GM21576 (cell line): ENCODE measurements around the gene CREG2.
"Not testable (repeated sequence)": the region's sequence is repeated elsewhere in the genome, so short reads cannot be mapped to it uniquely, and the experiment has no call there.

Experiments used
- ATAC-seq: cut with Tn5 transposase; IDR thresholded peaks from one replicate; pipeline ENCODE4 v1.9.1; 2021; ENCODE audit warnings: mild to moderate bottlenecking, moderate library complexity; ENCODE audit not compliant: unreplicated experiment

The CREG2 gene

DNA sequence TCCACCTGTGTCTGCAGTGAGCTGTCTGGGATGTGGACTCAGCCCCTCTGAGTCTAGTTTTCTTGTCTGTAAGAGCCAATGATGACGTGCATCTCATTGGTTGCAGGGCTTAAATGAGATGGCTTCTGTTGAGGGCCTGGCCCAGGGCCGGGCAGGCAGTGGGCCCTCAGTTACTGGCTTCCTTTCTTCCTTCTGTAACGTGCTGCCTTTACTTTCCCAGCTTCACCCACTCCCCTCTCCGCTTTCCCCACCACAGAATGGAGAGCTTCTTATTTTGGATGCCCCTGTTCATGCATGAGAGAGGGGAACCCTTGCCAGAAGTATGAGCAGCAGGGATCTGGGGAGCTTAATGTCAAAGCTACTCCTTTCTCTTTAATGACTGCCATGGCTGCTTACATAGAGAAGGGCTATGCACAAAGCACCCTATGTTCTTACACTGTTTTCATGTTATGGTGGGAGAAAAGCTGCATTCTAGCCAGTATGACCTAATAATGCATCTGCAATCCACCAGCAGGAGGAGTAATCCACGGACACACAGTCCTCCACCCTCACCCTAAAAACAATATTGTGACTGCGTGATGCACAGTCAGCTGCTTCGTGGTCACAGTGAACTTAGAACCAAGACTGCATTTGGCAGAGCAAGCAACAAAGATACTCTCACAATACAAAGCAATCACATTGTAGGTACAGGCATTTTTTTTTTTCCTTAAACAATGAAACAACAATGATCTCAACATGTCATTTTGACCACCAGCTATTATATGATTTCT is 37.2 kb downstream of the CREG2 start:
- ATAC-seq = no peak

DNA sequence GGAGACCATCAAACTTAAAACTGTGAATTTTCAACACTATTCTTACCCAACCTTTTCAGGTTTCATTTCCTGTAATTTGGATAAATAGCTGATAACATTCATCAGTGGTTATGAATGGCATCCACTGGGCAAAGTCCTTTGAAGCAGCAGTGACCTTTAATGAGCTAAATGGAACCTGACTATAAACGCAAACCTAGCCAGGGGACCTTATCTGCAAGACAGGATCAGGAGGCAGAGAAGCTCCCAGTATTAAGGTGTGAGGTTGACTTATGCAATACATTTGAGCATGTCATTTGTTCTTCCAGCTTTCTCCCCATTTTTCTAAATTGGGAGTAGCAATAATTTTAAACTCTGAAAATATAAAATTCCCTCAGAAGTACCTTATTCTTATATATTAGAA is 38.4 kb downstream of the CREG2 start:
- no peak for ATAC-seq

DNA sequence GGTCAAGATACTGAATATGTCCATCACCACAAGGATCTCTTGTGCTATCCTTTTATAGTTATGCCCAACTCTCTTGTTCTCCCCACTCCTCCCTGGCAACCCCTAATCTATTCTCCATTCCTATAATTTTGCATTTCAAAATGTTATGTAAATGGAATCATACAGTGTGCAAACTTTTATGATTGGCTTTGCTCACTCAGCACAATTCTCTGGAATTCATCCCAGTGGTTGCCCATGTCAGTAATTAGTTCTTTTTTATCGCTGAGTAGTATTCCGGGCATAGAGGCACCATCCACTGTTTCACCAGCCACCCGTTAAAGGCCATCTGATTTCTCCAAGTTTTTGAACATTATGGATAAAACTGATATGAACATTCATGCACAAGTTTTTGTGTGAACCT is 40.4 kb downstream of the CREG2 start:
- no peak for ATAC-seq

DNA sequence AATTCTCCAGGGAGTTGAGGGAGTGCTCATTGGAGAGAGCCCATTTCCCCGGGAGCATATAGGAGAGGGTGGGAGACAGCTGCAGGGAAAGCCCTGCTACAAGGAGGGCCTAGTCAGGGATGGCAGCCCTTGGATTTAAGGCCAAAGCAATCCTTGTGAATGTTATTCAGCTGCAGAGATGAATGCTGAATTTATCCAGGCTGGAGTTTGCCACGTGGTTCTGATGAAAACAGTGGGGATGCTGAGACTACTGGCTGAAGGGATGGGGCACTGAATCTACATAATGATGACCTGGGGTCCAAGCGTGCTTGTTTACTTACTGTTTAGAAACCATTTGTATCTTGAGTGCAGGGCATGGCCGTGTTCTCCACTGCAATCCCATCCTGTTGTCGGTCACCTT is 43.2 kb downstream of the CREG2 start:
- ATAC-seq = no peak

DNA sequence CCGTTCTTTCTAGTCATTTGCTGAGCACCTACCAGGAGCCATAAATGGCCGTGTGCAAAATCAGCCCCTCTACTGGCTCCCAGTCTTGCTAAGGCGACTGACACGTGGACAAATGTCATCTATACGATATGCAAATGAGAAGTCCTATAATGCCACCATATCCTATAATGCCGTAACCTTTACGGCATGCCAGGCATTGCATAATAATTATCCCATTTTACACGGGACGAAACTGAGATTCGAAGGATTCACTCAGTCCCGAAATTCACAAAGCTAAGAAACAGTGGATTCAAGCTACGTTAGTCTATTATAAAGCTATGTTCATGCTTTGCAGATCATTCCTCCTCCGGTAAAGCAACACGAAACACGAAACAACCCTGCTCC is 44.7 kb downstream of the CREG2 start:
- no peak for ATAC-seq

DNA sequence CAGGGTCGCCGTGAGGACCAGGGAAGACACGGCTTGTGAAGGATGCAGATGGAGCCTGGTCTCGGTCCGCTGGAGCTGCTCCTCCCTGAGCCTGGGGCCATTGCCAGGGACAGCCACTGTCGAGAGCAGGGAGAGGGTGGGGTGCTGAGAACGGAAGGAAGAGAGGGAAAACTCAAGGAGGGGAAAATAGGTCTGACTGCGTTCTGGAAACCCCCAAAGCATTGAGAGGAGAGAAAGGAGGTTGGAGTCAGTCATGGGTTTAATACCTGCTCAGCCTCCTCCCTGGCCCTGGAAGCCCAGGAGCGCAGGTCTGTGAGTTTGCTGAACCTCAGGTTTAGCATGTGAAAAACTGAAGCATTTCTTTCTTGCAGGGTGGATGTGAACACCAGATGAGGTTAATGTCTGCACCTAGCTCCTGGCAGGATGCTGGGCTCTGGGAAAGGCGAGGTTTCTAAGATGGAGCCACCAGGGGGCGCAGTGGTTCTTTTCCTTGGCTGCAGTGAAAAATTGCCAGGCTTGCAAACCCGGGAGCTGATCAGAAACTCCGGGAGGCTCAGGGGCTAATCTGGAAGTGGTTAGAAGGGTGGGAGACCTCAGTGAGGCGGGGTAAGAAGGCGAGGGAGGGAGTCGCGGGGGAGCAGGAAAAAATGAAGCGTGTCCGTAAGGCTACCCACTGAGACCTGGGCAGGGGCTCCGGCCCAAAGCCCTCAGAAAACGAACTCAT is 45.2 kb downstream of the CREG2 start:
- no peak for ATAC-seq

DNA sequence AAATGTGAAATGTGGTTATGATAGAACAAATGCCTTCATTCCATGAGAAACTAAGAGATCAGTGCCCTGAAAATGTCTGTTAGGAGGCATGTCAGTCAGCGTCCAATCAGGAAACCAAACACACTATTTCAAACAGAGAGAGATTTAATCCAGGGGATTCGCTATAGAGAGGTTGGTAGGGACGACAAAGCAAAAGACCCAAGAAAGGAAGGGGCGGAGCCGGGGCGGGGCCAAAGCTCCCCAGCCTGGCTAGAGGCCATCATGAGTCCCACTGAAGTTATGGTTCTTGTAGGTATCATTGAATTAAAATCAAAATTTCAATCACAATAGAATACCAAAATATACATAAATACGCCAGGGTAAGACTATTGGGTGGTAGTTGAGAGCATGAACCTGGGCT is 45.9 kb downstream of the CREG2 start:
- ATAC-seq = no peak

DNA sequence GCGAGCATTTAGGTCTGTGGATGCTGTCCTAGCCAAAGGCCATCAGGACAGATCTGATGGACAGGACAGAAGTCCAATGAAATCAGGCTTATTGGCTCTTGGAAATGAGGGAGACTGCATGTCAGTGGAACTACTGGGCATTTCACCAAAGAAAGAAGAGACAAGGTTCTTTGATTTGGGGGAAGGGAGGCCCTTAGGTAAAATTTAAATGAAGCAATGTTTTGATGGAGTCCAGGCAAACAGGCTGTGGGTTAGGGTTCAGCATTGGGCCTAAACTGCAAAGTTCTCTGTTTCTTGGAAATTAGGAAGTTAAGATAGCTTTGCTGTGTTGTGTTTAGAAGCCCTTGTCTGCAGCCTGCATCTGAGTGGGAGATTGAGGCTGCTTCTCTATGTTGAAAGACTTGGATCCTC is 47.2 kb downstream of the CREG2 start:
- no peak for ATAC-seq

DNA sequence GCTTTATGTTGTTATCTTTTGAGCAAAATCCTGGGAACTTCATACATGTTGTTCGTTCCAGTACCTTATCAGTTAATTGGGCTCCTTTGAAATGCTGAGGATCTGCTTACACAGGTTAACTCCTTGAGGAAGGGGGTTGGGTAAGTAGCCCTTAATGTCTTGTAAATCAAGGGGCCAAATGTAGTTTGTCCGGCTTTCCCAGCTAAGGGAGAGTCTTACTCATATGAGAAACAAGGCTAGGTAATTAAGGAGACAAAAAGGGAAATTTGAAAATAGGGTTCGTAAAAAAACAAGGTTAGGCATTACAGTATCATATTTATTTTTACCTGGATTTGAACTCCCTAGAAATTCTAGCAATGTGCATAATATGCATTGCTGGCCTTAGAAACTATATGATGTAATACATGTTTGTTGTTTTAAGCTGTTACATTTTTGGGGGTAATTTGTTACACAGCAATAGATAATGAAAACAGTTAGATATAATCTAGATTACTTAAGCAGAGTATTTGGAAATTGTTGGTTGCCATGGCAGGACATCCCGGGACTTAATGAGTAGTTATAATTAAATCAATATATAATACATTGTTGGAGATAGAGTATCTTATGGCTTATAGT is 47.9 kb downstream of the CREG2 start:
- ATAC-seq = no peak

DNA sequence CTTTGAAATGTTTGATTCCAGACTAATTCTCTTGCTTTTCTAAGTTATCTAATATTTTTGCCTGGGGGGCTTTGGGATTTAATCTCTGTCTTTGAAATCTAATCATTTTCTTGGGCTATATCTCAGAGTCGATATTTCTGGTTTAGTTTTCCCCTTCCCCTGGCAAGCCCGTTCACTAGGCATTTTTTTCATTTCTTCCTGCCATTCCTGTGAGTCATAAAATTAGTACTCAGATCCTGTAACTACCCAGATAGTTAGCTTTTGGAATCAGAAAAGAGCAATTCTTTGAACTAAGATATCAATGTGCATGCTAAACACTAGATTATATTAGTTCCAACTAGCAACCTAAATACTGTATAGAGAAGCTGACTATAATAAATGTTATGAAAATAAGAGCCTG is 49.4 kb downstream of the CREG2 start:
- no peak for ATAC-seq

DNA sequence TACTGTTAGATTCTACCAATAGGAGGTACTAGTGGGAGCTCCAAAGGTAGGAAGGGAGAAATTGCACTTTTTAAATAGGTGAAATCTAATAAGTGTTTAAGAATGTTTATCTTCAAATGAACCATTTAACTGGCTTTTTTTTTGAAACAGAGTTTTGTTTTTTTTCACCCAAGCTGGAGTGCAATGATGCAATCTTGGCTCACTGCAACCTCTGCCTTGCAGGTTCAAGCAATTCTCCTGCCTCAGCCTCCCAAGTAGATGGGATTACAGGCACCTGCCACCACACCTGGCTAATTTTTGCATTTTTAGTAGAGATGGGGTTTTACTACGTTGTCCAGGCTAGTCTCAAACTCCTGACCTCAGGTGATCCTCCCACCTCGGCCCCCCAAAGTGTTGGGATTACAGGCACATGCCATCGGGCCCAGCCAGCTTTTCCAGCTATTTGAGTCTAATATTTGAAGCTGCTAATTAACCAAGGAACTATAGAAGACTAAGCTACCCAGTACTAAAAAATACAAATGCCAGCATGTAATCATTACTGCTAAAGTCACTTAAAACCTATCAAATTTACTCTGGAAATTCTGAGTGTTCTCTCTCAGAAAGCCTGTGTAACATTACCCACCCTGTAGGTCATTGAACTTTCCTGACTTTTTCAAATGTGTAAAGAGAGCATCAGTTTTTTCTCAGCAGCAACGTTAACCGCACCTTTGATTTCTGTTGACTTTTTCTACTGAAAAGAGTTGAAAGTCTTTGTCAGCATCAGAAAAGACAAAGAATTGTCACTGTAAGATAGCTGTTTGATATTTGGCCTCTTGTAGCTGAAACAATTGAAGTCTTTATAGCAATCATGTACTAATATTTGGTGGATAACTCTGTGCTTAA is 54.2 kb downstream of the CREG2 start:
- no peak for ATAC-seq

DNA sequence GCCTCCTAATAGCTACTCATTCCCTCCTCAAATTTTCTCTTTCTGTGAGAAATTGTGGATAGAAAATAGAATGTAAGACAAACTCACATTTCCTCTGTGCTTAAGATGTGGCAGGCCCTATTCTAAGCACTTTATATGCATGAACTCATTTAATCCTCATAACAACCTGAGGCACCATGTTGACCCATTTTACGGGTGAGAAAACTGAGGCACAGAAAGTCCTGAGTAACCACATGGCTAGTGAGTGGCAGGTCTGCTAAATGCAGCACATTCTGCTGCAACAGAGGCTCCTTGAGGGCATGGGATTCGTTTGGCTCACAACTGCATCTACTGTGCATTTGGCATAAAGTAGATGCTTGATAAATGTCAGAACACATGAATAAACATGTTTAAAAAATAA is 56.1 kb downstream of the CREG2 start:
- ATAC-seq = no peak

DNA sequence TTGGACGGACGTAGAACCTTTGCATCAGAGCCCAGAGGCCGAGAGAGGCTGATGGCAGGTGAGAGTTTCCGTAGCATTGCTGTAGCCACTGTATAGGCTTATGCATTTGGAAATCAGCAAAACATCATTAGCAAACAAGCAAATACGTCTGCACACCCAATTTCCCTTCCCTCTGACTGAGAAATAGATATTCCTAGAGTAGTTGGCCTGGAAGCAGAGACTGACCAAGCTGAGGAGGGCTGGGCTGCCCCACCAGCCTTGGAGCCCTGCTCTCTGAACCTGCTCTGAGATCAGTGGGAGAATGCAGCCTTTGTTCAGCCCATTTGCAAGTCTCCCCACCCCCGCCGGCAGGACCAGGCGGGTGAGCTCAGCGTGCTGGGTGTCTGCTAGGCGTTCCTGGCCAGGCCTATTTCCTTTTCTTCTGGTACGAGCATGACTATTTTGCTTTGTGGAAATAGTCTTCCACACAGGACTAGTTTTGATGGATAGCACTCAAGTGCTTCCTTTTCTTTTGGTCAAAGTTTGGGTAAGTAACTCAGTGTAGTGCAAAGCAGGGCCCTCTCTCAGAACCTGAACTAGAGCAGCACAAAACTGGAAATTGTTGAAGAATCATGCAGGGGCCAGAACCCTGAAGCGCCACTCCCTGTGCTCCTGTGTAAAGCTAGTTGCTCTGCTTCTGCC is 56.9 kb downstream of the CREG2 start:
- ATAC-seq = no peak

DNA sequence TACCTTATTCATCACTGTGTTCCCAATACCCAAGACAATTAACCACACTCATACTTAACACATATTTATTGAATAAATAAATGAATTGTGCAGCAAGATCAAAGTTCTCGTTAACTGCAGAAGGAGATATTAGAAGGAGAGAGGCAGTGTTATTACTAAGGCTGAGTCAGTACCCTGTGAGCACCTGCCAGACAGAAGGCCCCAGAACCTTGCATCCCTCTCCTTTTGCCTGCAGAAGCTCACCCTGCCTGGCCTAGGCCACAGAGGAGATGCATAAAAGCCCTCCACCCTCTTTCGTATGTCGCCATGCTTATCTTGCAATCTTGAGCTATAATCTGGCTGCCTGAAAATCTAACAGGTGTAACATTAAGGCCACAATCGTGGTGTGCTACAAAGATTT is 58.3 kb downstream of the CREG2 start:
- no peak for ATAC-seq

DNA sequence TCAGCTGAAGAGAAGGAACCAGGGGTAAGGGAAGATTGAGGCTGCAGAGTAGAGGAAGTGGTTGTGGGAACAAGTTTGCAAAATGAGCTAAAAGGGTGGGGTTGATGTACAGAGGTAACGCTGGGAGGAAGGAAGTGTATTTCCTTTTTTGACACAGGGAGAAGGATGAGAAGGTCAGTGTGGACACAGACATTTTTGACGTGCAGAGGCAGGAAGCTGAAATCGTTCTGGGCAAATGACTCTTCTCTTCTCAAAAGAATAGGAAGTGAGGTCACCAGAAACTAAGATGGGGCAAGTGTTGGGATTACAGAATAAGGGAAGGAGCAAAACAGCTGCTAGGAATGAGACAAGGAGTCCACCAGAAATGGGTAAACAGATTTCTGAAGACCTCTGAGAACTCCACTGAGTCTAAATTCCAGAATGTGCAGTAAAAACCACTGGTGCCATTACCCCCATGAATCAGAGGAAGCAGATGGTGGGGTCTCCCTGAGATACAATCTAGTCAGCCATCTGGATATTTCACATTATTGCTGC is 58.8 kb downstream of the CREG2 start:
- no peak for ATAC-seq

DNA sequence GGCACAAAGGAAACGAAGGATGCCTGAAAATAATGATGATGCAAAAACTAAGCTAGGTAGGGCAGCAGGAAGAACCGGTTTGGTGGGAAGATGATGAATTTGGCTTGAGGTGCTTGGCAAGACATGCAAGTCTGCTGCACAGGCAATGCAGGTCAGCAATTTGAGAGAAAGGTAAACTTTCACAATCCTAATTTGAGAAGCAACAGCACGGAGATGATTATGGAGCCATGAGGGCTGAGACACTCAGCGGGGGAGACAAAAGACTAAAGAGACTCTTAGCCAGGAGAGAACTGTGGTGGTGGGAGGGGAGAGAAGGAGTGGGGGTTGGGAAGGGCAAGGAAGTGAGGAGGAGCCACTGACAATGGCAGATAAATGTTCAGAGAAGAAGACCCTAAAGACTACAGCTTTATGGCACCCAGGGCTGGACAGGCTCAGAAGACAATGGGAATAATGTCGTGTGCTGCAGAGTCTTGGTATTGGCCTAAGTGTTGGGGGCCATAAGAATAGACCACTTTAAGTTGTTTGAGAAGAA is 59.4 kb downstream of the CREG2 start:
- no peak for ATAC-seq

DNA sequence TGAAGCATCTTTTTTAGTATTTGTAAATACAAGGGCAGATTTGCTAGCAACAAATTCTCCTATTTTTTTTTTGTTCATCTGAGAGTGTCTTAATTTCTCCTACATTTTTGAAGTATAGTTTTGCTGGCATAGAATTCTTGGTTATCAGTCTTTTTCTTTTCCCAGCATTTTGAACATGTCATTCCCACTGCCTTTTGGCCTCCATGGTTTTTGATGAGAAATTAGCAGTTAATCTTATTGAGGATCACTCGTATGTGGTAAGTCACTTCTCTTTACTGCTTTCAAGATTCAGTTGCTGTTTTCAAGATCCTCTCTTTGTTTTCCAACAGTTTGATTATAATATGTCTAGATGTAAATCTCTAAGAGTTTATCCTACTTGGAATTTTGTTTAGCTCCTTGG is 61.9 kb downstream of the CREG2 start:
- ATAC-seq = no peak

DNA sequence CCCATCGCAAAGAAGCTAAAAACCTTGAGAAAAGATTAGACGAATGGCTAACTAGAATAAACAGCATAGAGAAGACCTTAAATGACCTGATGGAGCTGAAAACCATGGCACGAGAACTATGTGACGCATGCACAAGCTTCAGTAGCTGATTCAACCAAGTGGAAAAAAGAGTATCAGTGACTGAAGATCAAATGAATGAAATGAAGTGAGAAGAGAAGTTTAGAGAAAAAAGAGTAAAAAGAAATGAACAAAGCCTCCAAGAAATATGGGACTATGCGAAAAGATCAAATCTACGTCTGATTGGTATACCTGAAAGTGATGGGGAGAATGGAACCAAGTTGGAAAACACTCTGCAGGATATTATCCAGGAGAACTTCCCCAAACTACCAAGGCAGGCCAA is 70.7 kb downstream of the CREG2 start:
- ATAC-seq = not testable (repeated sequence)

DNA sequence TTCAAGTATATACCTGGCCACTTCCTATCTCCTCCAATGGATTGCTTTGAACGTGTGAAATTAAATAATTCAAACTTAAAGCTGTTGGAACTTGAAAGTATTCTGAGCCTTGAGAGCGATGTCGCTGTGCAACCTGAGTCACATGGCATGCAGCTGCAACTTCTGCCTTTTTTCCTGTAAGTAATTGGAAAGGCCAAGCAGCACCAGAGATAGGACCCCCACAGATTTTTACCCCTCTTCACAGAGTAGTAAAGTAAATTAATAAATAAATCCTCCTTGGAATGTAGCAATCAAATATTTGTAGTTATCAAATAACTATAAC is 75.6 kb downstream of the CREG2 start:
- no peak for ATAC-seq
